K562 (cell line): ENCODE results near the gene ADAM15. TPM values are rescaled to one million over a fixed set of nuclear protein-coding genes. Genes with fewer than 3 reads are reported as not detected.

Experiments used
- ATAC-seq: fragments of 200-7000 bp; cut with Tn5 transposase; 3 replicates; pipeline ENCODE4 v1.9.1; 2020; ENCODE audit warnings: moderate library complexity
- BruUV-seq: library from RNA; stranded (reverse); fragments of 400-500 nt; replicated peaks from 2 replicates; lab custom pipeline; 2021; lab: Mats Ljungman, UMichigan
- CTCF ChIA-PET: fragments of 300-600 bp; formaldehyde crosslinking; extraction: SDS; loops from one replicate; lab custom pipeline; 2021; ENCODE audit warnings: low intra/inter-chr PET ratio; lab: Yijun Ruan, JAX
- POLR2A ChIA-PET: fragments of 300-600, 350-650 bp; sonication (Branson Sonifier 250); formaldehyde crosslinking; extraction: SDS; loops from one replicate; lab custom pipeline; 2021; ENCODE audit warnings: antibody characterized with exemption, inconsistent platforms; lab: Yijun Ruan, JAX
- DNase-seq, 4 experiments: peaks; one replicate each; pipeline versions ENCODE4 v3.0.0 to v3.0.0-alpha.2; 2011 to 2018; ENCODE audit warnings: low spot score in 3 of 4, mixed read lengths in 3 of 4; ENCODE audit errors: extremely low read depth in 1 of 4
- FAIRE-seq: peaks from 2 replicates; lab custom pipeline; 2011; peaks lifted over from hg19 to GRCh38; lab: Jason Lieb, UNC
- H2AFZ ChIP-seq: 2 replicates; pipeline ENCODE4 v1.6.0; 2011; ENCODE audit warnings: low read depth, low read length, control low read depth, inconsistent platforms
- H3K27ac ChIP-seq: fragments of 200-600 bp; 3 replicates; pipeline ENCODE4 v1.8.0; 2011; ENCODE audit warnings: low read depth, mild to moderate bottlenecking, control low read depth, inconsistent platforms, low read length, moderate library complexity, mixed read lengths; ENCODE audit errors: extremely low read depth
- H3K27me3 ChIP-seq, 2 experiments: fragments of 300-600 bp in 1 of 2; 2 replicates in 1 of 2; 3 replicates in 1 of 2; pipeline versions ENCODE4 v1.6.0 to v1.8.0; 2011; ENCODE audit warnings: inconsistent platforms in 2 of 2, low read length in 2 of 2, mild to moderate bottlenecking in 1 of 2, mixed read lengths in 1 of 2, moderate library complexity in 1 of 2; ENCODE audit not compliant: control insufficient read depth in 2 of 2, insufficient read depth in 2 of 2
- H3K36me3 ChIP-seq: fragments of 300-600 bp; 3 replicates; pipeline ENCODE4 v1.8.0; 2011; ENCODE audit warnings: mild to moderate bottlenecking, low read length, inconsistent platforms; ENCODE audit not compliant: control insufficient read depth, insufficient read depth
- H3K4me1 ChIP-seq, 2 experiments: fragments of 200-600 bp in 1 of 2; replicated peaks in 1 of 2; 2 replicates in 1 of 2; 3 replicates in 1 of 2; pipeline versions ENCODE4 v1.5.1 to v1.8.0; 2011; ENCODE audit warnings: inconsistent platforms in 2 of 2, low read length in 2 of 2, mild to moderate bottlenecking in 1 of 2, mixed read lengths in 1 of 2, moderate library complexity in 1 of 2; ENCODE audit not compliant: control insufficient read depth in 2 of 2, insufficient read depth in 2 of 2
- H3K4me2 ChIP-seq: 2 replicates; pipeline ENCODE4 v1.6.1; 2011; ENCODE audit warnings: low read length, control low read depth, inconsistent platforms, mixed read lengths; ENCODE audit not compliant: insufficient read depth
- H3K4me3 ChIP-seq: fragments of 200-600 bp; sonication (generic), shearing (Covaris generic); 2 replicates; pipeline ENCODE4 v1.5.1; 2016; ENCODE audit warnings: control low read depth, inconsistent platforms
- H3K79me2 ChIP-seq: fragments of 200-600 bp; 3 replicates; pipeline ENCODE4 v1.8.0; 2011; ENCODE audit warnings: low read length, inconsistent platforms; ENCODE audit not compliant: control insufficient read depth, insufficient read depth
- H3K9ac ChIP-seq, 2 experiments: 2 replicates each; pipeline versions ENCODE4 v1.6.0 to v1.6.1; 2011; ENCODE audit warnings: low read depth in 2 of 2, low read length in 2 of 2, control low read depth in 1 of 2, inconsistent platforms in 1 of 2, mild to moderate bottlenecking in 1 of 2, mixed read lengths in 1 of 2; ENCODE audit not compliant: insufficient read depth in 1 of 2
- H3K9me1 ChIP-seq: one replicate; pipeline ENCODE4 v1.6.0; 2011; ENCODE audit warnings: inconsistent platforms, mild to moderate bottlenecking, low read length, moderate library complexity; ENCODE audit not compliant: control insufficient read depth, insufficient read depth
- H3K9me3 ChIP-seq: replicated peaks from 2 replicates; pipeline ENCODE4 v1.5.1; 2011; ENCODE audit warnings: low read depth, low read length, inconsistent platforms; ENCODE audit not compliant: control insufficient read depth, insufficient read depth
- H4K20me1 ChIP-seq: replicated peaks from 2 replicates; pipeline ENCODE4 v1.6.1; 2011; ENCODE audit warnings: low read length, inconsistent platforms, mixed read lengths; ENCODE audit not compliant: control insufficient read depth, insufficient read depth
- ARID1B ChIP-seq: fragments of 450-650 bp; IDR thresholded peaks from 2 replicates; pipeline ENCODE4 v1.6.1; 2016; ENCODE audit warnings: antibody characterized with exemption, mild to moderate bottlenecking, inconsistent platforms
- KAT8 ChIP-seq: fragments of 450-650 bp; IDR thresholded peaks from 2 replicates; pipeline ENCODE4 v1.6.1; 2016; ENCODE audit warnings: low read depth, mild to moderate bottlenecking
- LCOR ChIP-seq: sonication (generic); formaldehyde crosslinking; IDR thresholded peaks from 2 replicates; pipeline ENCODE4 v1.8.0; 2022; ENCODE audit warnings: mild to moderate bottlenecking, missing genetic modification reagents
- MAZ ChIP-seq, 2 experiments: fragments of 450-650 bp in 1 of 2; sonication (generic) in 1 of 2; formaldehyde crosslinking; IDR thresholded peaks in 1 of 2; conservative IDR thresholded peaks in 1 of 2; 2 replicates each; pipeline versions ENCODE4 v1.4.0 to v1.5.0; 2020; ENCODE audit warnings: mild to moderate bottlenecking in 1 of 2, missing genetic modification reagents in 1 of 2
- MTA1 ChIP-seq: fragments of 450-650 bp; IDR thresholded peaks from 2 replicates; pipeline ENCODE4 v1.6.1; 2017; ENCODE audit warnings: borderline replicate concordance
- NBN ChIP-seq: fragments of 450-650 bp; IDR thresholded peaks from 2 replicates; pipeline ENCODE4 v1.6.1; 2016; ENCODE audit warnings: low read depth, mild to moderate bottlenecking
- NCOA1 ChIP-seq: fragments of 450-650 bp; IDR thresholded peaks from 2 replicates; pipeline ENCODE4 v1.6.1; 2016; ENCODE audit warnings: low read depth
- PHTF2 ChIP-seq: fragments of 250-450 bp; sonication (Bioruptor Pico); IDR thresholded peaks from 2 replicates; pipeline ENCODE4 v1.5.0; 2021; ENCODE audit warnings: mild to moderate bottlenecking
- SMARCA5 ChIP-seq: fragments of 450-650 bp; IDR thresholded peaks from 2 replicates; pipeline ENCODE4 v1.6.1; 2016
- TARDBP ChIP-seq: fragments of 450-650 bp; IDR thresholded peaks from 2 replicates; pipeline ENCODE4 v1.6.1; 2016
- TSHZ1 ChIP-seq: fragments of 250-450 bp; sonication (Bioruptor Pico); IDR thresholded peaks from 2 replicates; pipeline ENCODE4 v1.4.0; 2020; ENCODE audit warnings: mild to moderate bottlenecking, moderate library complexity
- ZNF282 ChIP-seq: sonication (generic); formaldehyde crosslinking; IDR thresholded peaks from 2 replicates; pipeline ENCODE4 v1.8.1; 2023; ENCODE audit warnings: missing genetic modification reagents
- ZNF507 ChIP-seq: conservative IDR thresholded peaks from 2 replicates; pipeline ENCODE4 v1.6.1; 2017; ENCODE audit warnings: missing genetic modification characterization, missing compliant biosample characterization
- ZNF76 ChIP-seq: fragments of 250-450 bp; sonication (Bioruptor Pico); IDR thresholded peaks from 2 replicates; pipeline ENCODE4 v1.4.0; 2020; ENCODE audit warnings: mild to moderate bottlenecking, moderate library complexity, borderline replicate concordance
- WGBS: fragments of 100-300 bp; shearing (Covaris generic); methylation state at CpG from one replicate; pipeline ENCODE4 v1.1.6; 2016; ENCODE audit warnings: low coverage, mixed read lengths; ENCODE audit not compliant: insufficient coverage; ENCODE audit errors: missing lambda C conversion rate; 5-methylcytosine and 5-hydroxymethylcytosine counted together
- in situ Hi-C: fragments of 300-500 bp; cut with MboI; formaldehyde crosslinking; loops from 4 replicates; pipeline ENCODE4 v1.15.0; 2018; ENCODE audit warnings: inconsistent platforms, mixed read lengths
- intact Hi-C: fragments of 100-400 bp; cut with micrococcal nuclease; formaldehyde crosslinking; loops from 2 replicates; pipeline ENCODE4 v1.14.2; 2022
- polyA plus RNA-seq, 8 experiments: library from polyadenylated mRNA; depleted of rRNA in 4 of 8; stranded (reverse) in 5 of 8; unstranded in 3 of 8; fragments of >200 nt; fragmentation: Nextera tagmentation in 2 of 8; fragmentation: Illumina TruSeq in 1 of 8; extraction: Ambion mirVana in 2 of 8; extraction: Trizol in 1 of 8; gene quantifications; 2 replicates each; pipeline versions ENCODE4 v1.2.1 to v1.2.3, GENCODE V29; 2011 to 2014; ENCODE audit warnings: inconsistent platforms in 1 of 8, missing spikeins in 1 of 8
- total RNA-seq, 7 experiments: library from RNA; depleted of rRNA in 6 of 7; stranded (reverse); fragments of >200 nt in 6 of 7; fragmentation: Illumina TruSeq in 2 of 7; extraction: Trizol in 2 of 7; gene quantifications; 2 replicates each; pipeline versions ENCODE4 v1.2.1 to v1.2.3, GENCODE V29; 2011 to 2021; ENCODE audit warnings: low replicate concordance in 1 of 7
- TF ChIP-seq, protein P1 (sequence below): fragments of 450-650 bp; formaldehyde crosslinking; IDR thresholded peaks from 2 replicates; pipeline ENCODE4 v1.4.0; 2022; ENCODE audit warnings: missing genetic modification characterization
- TF ChIP-seq, protein P2 (sequence below): fragments of 250-450 bp; sonication (Bioruptor Pico); IDR thresholded peaks from 2 replicates; pipeline ENCODE4 v1.4.0; 2020; ENCODE audit warnings: borderline replicate concordance

ADAM15 gene
- total and polyA plus RNA-seq, 9 of the 15 experiments (the other 6 are each of a cell fraction or from before 2014, with no cell fraction given) = 0.69 to 72.3 (median 32.8) TPM

GRCh38 chr1:155004352-155005075, 46.6 kb upstream of the ADAM15 start:
- ATAC-seq = no peak
- CTCF ChIA-PET = interaction anchor here (0.9 kb wide), 1 partner anchor 75 kb away, joined by 3 read pairs; no protein-coding TSS in a partner anchor
- TF ChIP-seq ZNF76 (CRISPR knock-in tag) = peak; percentile 30; the same call in 1 of the 2 replicates
- TF ChIP-seq LCOR (CRISPR knock-in tag) = peak; percentile 44; the same call in 1 of the 2 replicates
- TF ChIP-seq NCOA1 = peak; percentile 11; the same call in 1 of the 2 replicates
- TF ChIP-seq, protein P1, sequence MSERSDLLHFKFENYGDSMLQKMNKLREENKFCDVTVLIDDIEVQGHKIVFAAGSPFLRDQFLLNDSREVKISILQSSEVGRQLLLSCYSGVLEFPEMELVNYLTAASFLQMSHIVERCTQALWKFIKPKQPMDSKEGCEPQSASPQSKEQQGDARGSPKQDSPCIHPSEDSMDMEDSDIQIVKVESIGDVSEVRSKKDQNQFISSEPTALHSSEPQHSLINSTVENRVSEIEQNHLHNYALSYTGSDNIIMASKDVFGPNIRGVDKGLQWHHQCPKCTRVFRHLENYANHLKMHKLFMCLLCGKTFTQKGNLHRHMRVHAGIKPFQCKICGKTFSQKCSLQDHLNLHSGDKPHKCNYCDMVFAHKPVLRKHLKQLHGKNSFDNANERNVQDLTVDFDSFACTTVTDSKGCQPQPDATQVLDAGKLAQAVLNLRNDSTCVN (CRISPR knock-in tag) = 0 out of 2 replicates have a peak, but pooled peaks have one; percentile 45
- TF ChIP-seq, protein P2, sequence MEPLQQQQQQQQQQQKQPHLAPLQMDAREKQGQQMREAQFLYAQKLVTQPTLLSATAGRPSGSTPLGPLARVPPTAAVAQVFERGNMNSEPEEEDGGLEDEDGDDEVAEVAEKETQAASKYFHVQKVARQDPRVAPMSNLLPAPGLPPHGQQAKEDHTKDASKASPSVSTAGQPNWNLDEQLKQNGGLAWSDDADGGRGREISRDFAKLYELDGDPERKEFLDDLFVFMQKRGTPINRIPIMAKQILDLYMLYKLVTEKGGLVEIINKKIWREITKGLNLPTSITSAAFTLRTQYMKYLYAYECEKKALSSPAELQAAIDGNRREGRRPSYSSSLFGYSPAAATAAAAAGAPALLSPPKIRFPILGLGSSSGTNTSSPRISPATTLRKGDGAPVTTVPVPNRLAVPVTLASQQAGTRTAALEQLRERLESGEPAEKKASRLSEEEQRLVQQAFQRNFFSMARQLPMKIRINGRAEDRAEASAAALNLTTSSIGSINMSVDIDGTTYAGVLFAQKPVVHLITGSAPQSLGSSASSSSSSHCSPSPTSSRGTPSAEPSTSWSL = no peak
- TF ChIP-seq MAZ (CRISPR knock-in tag; conservative IDR thresholded peaks at IDR 0.05 in 1 of 2, IDR thresholded peaks at IDR 0.05 in 1 of 2) = peak in 1 of 2 experiments; percentile 49; a peak in 1 of 4 replicates
- TF ChIP-seq ARID1B = peak; percentile 64; the same call in 1 of the 2 replicates
- TF ChIP-seq TSHZ1 (CRISPR knock-in tag) = 0 out of 2 replicates have a peak, but pooled peaks have one; percentile 28
- no peak for TF ChIP-seq KAT8
- no peak for TF ChIP-seq NBN
- no peak for TF ChIP-seq PHTF2 (CRISPR knock-in tag)
- TF ChIP-seq MTA1 = peak; percentile 44; the same call in 1 of the 2 replicates
- 0 out of 2 replicates have a peak, but pooled peaks have one; percentile 34 for TF ChIP-seq TARDBP
- peak; percentile 48; the same call in 1 of the 2 replicates for TF ChIP-seq SMARCA5
- no peak for TF ChIP-seq ZNF507
- TF ChIP-seq ZNF282 (CRISPR knock-in tag) = no peak

More at GRCh38 chr1:155004352-155005075, 46.6 kb upstream of the ADAM15 start:
- H3K9ac ChIP-seq = peak overlapping the region; percentile 99
- in situ Hi-C loops (no loop called here), intact Hi-C loops (loop anchor here (5.0 kb wide), 3 partner anchors 43 to 447 kb away; partner anchors contain the start of genes EFNA3 and UBE2Q1)
- 10% methylated on average over 5 of the region's 5 CpGs for WGBS
- H3K4me2 ChIP-seq = peak overlapping the region; percentile 99
- DNase-seq (no peak), FAIRE-seq (peak; percentile 65)
- no peaks in the 10 kb centered on the region for H3K27me3 ChIP-seq
- peak overlapping the region; percentile 1; the same call in 1 of the 2 replicates for H2AFZ ChIP-seq
- peaks cover 39% of the 10 kb centered on the region; the same call in 2 of the 3 replicates for H3K36me3 ChIP-seq
- BruUV-seq = TSS peak; percentile 38
- peaks cover 56 to 78% of the 10 kb centered on the region in 2 experiments for H3K4me1 ChIP-seq
- H4K20me1 ChIP-seq = peaks cover 3% of the 10 kb centered on the region; the same call in 1 of the 2 replicates
- no peaks in the 10 kb centered on the region for H3K9me1 ChIP-seq
- H3K9me3 ChIP-seq = no peaks in the 10 kb centered on the region
- H3K79me2 ChIP-seq = peaks cover 77% of the 10 kb centered on the region
- POLR2A ChIA-PET = interaction anchor here (0.7 to 1.5 kb wide), 8 partner anchors 8 to 138 kb away, joined by 3 to 8 read pairs (median 3); no protein-coding TSS in a partner anchor
- H3K4me3 ChIP-seq = peak overlapping the region; percentile 97
- H3K27ac ChIP-seq = peak overlapping the region; percentile 99
